WTC11 (cell line): ENCODE measurements around the gene CBFA2T2. TPM values are rescaled to one million over a fixed set of nuclear protein-coding genes. Genes with fewer than 3 reads are reported as not detected.

Experiments used
- ATAC-seq: fragments of 200-7000 bp; cut with Tn5 transposase; 2 replicates; pipeline ENCODE4 v1.10.0; 2021; ENCODE audit warnings: mild to moderate bottlenecking, moderate library complexity
- CTCF ChIA-PET: fragments of 300-600 bp; sonication (Branson Sonifier 250); formaldehyde crosslinking; loops from one replicate; lab custom pipeline; 2021; ENCODE audit warnings: antibody characterized with exemption; lab: Charles Lee
- POLR2A ChIA-PET: fragments of 350-600 bp; sonication (Branson Sonifier 250); formaldehyde crosslinking; loops from one replicate; lab custom pipeline; 2021; ENCODE audit warnings: antibody characterized with exemption; lab: Charles Lee
- DNase-seq: peaks from one replicate; pipeline ENCODE4 v3.0.0; 2021; ENCODE audit warnings: low spot score
- H3K27ac Mint-ChIP-seq: 2 replicates; pipeline ENCODE4 v1.8.0; 2021; ENCODE audit warnings: mixed read lengths
- H3K27me3 Mint-ChIP-seq: 2 replicates; pipeline ENCODE4 v1.8.0; 2021; ENCODE audit warnings: low read depth, mild to moderate bottlenecking, moderate library complexity, mixed read lengths
- H3K36me3 Mint-ChIP-seq: 2 replicates; pipeline ENCODE4 v1.8.0; 2021; ENCODE audit warnings: mixed read lengths
- H3K4me1 Mint-ChIP-seq: 2 replicates; pipeline ENCODE4 v1.8.0; 2022; ENCODE audit warnings: mixed read lengths
- H3K4me3 Mint-ChIP-seq: 2 replicates; pipeline ENCODE4 v1.8.0; 2021; ENCODE audit warnings: mild to moderate bottlenecking, moderate library complexity, mixed read lengths
- H3K9me3 Mint-ChIP-seq: 2 replicates; pipeline ENCODE4 v1.8.0; 2021; ENCODE audit warnings: mixed read lengths
- AFF4 ChIP-seq: sonication (generic); formaldehyde crosslinking; IDR thresholded peaks from 2 replicates; pipeline ENCODE4 v1.8.1; 2023; ENCODE audit warnings: mild to moderate bottlenecking, missing genetic modification reagents, borderline replicate concordance
- ARID4B ChIP-seq: sonication (generic); formaldehyde crosslinking; IDR thresholded peaks from 2 replicates; pipeline ENCODE4 v1.8.0; 2023; ENCODE audit warnings: missing genetic modification reagents, mild to moderate bottlenecking, borderline replicate concordance
- E2F1 ChIP-seq: sonication (generic); formaldehyde crosslinking; IDR thresholded peaks from 2 replicates; pipeline ENCODE4 v1.8.0; 2022; ENCODE audit warnings: mild to moderate bottlenecking, missing genetic modification reagents
- FOXJ3 ChIP-seq: sonication (generic); formaldehyde crosslinking; IDR thresholded peaks from 2 replicates; pipeline ENCODE4 v1.9.0; 2021; ENCODE audit warnings: missing genetic modification reagents, mild to moderate bottlenecking, borderline replicate concordance
- KAT7 ChIP-seq: sonication (generic); formaldehyde crosslinking; IDR thresholded peaks from 2 replicates; pipeline ENCODE4 v1.8.1; 2023; ENCODE audit warnings: missing genetic modification reagents, mild to moderate bottlenecking, borderline replicate concordance
- MXD4 ChIP-seq: fragments of 250-450 bp; sonication (Bioruptor Pico); IDR thresholded peaks from 2 replicates; pipeline ENCODE4 v1.8.0; 2021; ENCODE audit warnings: mild to moderate bottlenecking, moderate library complexity, borderline replicate concordance
- PRRX2 ChIP-seq: fragments of 250-450 bp; sonication (Bioruptor Pico); IDR thresholded peaks from 2 replicates; pipeline ENCODE4 v1.8.0; 2021; ENCODE audit warnings: mild to moderate bottlenecking
- SMAD3 ChIP-seq: sonication (generic); formaldehyde crosslinking; IDR thresholded peaks from 2 replicates; pipeline ENCODE4 v1.8.0; 2022; ENCODE audit warnings: missing genetic modification reagents, mild to moderate bottlenecking, borderline replicate concordance
- TCF7 ChIP-seq: sonication (generic); formaldehyde crosslinking; IDR thresholded peaks from 2 replicates; pipeline ENCODE4 v1.8.0; 2022; ENCODE audit warnings: mild to moderate bottlenecking, low read depth, missing genetic modification reagents, moderate library complexity
- ZBTB21 ChIP-seq: sonication (generic); formaldehyde crosslinking; IDR thresholded peaks from 2 replicates; pipeline ENCODE4 v1.8.1; 2023; ENCODE audit warnings: mild to moderate bottlenecking, missing genetic modification reagents, borderline replicate concordance
- ZNF396 ChIP-seq: fragments of 250-450 bp; sonication (Bioruptor Pico); IDR thresholded peaks from 2 replicates; pipeline ENCODE4 v1.8.0; 2021; ENCODE audit warnings: mild to moderate bottlenecking, moderate library complexity, borderline replicate concordance
- total RNA-seq: library from RNA; stranded (reverse); gene quantifications from 3 replicates; pipeline ENCODE4 v1.2.3, GENCODE V29; 2021
- TF ChIP-seq, protein P1 (sequence below): sonication (generic); formaldehyde crosslinking; IDR thresholded peaks from 2 replicates; pipeline ENCODE4 v1.8.0; 2022; ENCODE audit warnings: mild to moderate bottlenecking, missing genetic modification reagents
- TF ChIP-seq, protein P2 (sequence below): fragments of 250-450 bp; sonication (Bioruptor Pico); IDR thresholded peaks from 2 replicates; pipeline ENCODE4 v1.9.0; 2021; ENCODE audit warnings: moderate library complexity, mild to moderate bottlenecking, inconsistent platforms, borderline replicate concordance
- TF ChIP-seq, protein P3 (sequence below): sonication (generic); formaldehyde crosslinking; IDR thresholded peaks from 2 replicates; pipeline ENCODE4 v1.8.1; 2022; ENCODE audit warnings: missing genetic modification reagents, borderline replicate concordance
- TF ChIP-seq, protein P4 (sequence below): sonication (generic); formaldehyde crosslinking; IDR thresholded peaks from 2 replicates; pipeline ENCODE4 v1.8.1; 2023; ENCODE audit warnings: mild to moderate bottlenecking, missing genetic modification reagents

The CBFA2T2 gene
- total RNA-seq, 1 experiment from 2014 or later: 22.1 TPM

DNA sequence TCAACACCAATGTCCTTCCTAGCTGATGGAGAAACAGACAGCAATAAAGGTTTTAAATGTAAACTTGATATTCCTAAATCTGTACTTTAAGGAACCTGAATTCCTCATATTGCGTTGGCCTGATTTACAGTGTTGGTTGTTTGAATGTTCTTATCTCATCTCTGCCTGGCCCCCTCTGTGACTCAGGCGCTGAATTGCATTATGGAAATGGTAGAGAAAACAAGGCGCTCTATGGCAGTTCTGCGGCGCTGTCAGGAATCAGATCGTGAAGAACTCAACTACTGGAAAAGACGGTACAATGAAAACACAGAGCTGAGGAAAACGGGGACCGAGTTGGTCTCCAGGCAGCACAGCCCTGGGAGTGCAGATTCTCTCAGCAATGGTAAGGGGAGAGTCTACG, 139.6 kb downstream of the CBFA2T2 start (continued):
- TF ChIP-seq, protein P1, sequence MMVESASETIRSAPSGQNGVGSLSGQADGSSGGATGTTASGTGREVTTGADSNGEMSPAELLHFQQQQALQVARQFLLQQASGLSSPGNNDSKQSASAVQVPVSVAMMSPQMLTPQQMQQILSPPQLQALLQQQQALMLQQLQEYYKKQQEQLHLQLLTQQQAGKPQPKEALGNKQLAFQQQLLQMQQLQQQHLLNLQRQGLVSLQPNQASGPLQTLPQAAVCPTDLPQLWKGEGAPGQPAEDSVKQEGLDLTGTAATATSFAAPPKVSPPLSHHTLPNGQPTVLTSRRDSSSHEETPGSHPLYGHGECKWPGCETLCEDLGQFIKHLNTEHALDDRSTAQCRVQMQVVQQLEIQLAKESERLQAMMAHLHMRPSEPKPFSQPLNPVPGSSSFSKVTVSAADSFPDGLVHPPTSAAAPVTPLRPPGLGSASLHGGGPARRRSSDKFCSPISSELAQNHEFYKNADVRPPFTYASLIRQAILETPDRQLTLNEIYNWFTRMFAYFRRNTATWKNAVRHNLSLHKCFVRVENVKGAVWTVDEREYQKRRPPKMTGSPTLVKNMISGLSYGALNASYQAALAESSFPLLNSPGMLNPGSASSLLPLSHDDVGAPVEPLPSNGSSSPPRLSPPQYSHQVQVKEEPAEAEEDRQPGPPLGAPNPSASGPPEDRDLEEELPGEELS (CRISPR knock-in tag): no peak
- TF ChIP-seq SMAD3 (CRISPR knock-in tag): no peak
- no peak for TF ChIP-seq FOXJ3 (CRISPR knock-in tag)
- TF ChIP-seq, protein P2, sequence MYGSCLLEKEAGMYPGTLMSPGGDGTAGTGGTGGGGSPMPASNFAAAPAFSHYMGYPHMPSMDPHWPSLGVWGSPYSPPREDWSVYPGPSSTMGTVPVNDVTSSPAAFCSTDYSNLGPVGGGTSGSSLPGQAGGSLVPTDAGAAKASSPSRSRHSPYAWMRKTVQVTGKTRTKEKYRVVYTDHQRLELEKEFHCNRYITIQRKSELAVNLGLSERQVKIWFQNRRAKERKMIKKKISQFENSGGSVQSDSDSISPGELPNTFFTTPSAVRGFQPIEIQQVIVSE: no peak

GRCh38 chr20:33629979-33630378, 140.1 kb downstream of the CBFA2T2 start:
- ATAC-seq (no peak), DNase-seq (no peak)
- H3K9me3 Mint-ChIP-seq: no peaks in the 10 kb centered on the region
- POLR2A ChIA-PET: no interaction called here
- no peaks in the 10 kb centered on the region for H3K4me1 Mint-ChIP-seq
- H3K27me3 Mint-ChIP-seq: no peaks in the 10 kb centered on the region
- H3K4me3 Mint-ChIP-seq: no peak overlapping the region
- TF ChIP-seq KAT7 (CRISPR knock-in tag): no peak
- TF ChIP-seq, protein P3, sequence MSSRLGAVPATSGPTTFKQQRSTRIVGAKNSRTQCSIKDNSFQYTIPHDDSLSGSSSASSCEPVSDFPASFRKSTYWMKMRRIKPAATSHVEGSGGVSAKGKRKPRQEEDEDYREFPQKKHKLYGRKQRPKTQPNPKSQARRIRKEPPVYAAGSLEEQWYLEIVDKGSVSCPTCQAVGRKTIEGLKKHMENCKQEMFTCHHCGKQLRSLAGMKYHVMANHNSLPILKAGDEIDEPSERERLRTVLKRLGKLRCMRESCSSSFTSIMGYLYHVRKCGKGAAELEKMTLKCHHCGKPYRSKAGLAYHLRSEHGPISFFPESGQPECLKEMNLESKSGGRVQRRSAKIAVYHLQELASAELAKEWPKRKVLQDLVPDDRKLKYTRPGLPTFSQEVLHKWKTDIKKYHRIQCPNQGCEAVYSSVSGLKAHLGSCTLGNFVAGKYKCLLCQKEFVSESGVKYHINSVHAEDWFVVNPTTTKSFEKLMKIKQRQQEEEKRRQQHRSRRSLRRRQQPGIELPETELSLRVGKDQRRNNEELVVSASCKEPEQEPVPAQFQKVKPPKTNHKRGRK (CRISPR knock-in tag): no peak
- no peak for TF ChIP-seq ARID4B
- TF ChIP-seq ZBTB21: no peak
- TF ChIP-seq PRRX2 (CRISPR knock-in tag): no peak
- no peak for TF ChIP-seq ZNF396
- TF ChIP-seq MXD4 (CRISPR knock-in tag): no peak
- no peak for TF ChIP-seq E2F1 (CRISPR knock-in tag)
- TF ChIP-seq AFF4 (CRISPR knock-in tag): no peak
- TF ChIP-seq, protein P4, sequence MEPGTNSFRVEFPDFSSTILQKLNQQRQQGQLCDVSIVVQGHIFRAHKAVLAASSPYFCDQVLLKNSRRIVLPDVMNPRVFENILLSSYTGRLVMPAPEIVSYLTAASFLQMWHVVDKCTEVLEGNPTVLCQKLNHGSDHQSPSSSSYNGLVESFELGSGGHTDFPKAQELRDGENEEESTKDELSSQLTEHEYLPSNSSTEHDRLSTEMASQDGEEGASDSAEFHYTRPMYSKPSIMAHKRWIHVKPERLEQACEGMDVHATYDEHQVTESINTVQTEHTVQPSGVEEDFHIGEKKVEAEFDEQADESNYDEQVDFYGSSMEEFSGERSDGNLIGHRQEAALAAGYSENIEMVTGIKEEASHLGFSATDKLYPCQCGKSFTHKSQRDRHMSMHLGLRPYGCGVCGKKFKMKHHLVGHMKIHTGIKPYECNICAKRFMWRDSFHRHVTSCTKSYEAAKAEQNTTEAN (CRISPR knock-in tag): no peak
- TF ChIP-seq TCF7: no peak
- H3K36me3 Mint-ChIP-seq: peaks cover 31% of the 10 kb centered on the region
- no peak overlapping the region for H3K27ac Mint-ChIP-seq
- CTCF ChIA-PET: no interaction called here
